ENCODE measurements around the gene PAM.

Gene PAM

GRCh38 chr5:102866237-102866600, 111.1 kb downstream of the PAM start:
- DNase-seq (ENCODE audit: extremely low read depth, low read depth), result no peak
- TF ChIP-seq CTCF (IDR thresholded peaks at IDR 0.05; ENCODE audit: low read depth, low read length, missing control alignments), result no peak
- peak overlapping the region; percentile 55 for H3K4me3 ChIP-seq (replicated peaks; ENCODE audit: low read depth, low read length)

GRCh38 chr5:102867992-102868662, 113.0 kb downstream of the PAM start:
- DNase-seq (ENCODE audit: extremely low read depth, low read depth), result no peak
- no peak for TF ChIP-seq CTCF (IDR thresholded peaks at IDR 0.05; ENCODE audit: low read depth, low read length, missing control alignments)

GRCh38 chr5:102869230-102869629, 114.1 kb downstream of the PAM start:
- DNase-seq (ENCODE audit: extremely low read depth, low read depth), result no peak
- no peak overlapping the region for H3K4me3 ChIP-seq (replicated peaks; ENCODE audit: low read depth, low read length)
- TF ChIP-seq CTCF (IDR thresholded peaks at IDR 0.05; ENCODE audit: low read depth, low read length, missing control alignments), result no peak

More at GRCh38 chr5:102867992-102868662, 113.0 kb downstream of the PAM start:
- H3K4me3 ChIP-seq (replicated peaks; ENCODE audit: low read depth, low read length), result peak overlapping the region; percentile 55

- no peak for DNase-seq (ENCODE audit: extremely low read depth, low read depth)
- no peak overlapping the region for H3K4me3 ChIP-seq (replicated peaks; ENCODE audit: low read depth, low read length)
- TF ChIP-seq CTCF (IDR thresholded peaks at IDR 0.05; ENCODE audit: low read depth, low read length, missing control alignments), result no peak
Measured at GRCh38 chr5:102873379-102873932, 118.4 kb downstream of the PAM start.

- no peak for DNase-seq (ENCODE audit: extremely low read depth, low read depth)
- no peak overlapping the region for H3K4me3 ChIP-seq (replicated peaks; ENCODE audit: low read depth, low read length)
- no peak for TF ChIP-seq CTCF (IDR thresholded peaks at IDR 0.05; ENCODE audit: low read depth, low read length, missing control alignments)
Measured at GRCh38 chr5:102874054-102874453, 118.9 kb downstream of the PAM start.

GRCh38 chr5:102875721-102876123, 120.6 kb downstream of the PAM start:
- H3K4me3 ChIP-seq (replicated peaks; ENCODE audit: low read depth, low read length), result no peak overlapping the region
- DNase-seq (ENCODE audit: extremely low read depth, low read depth), result no peak
- TF ChIP-seq CTCF (IDR thresholded peaks at IDR 0.05; ENCODE audit: low read depth, low read length, missing control alignments), result no peak
